ENCODE results near the gene TBC1D21.

GRCh38 chr15:73927003-73927475, 53.7 kb downstream of the TBC1D21 start:
- no peak for TF ChIP-seq POLR2A (IDR thresholded peaks at IDR 0.05)
- no peak for TF ChIP-seq CTCF (IDR thresholded peaks at IDR 0.05)

Data from right lobe of liver (tissue), 4 donors.